Measurements from ENCODE around the gene PSEN2.

Gene PSEN2

GRCh38 chr1:226915672-226915995 lies 45.2 kb downstream of the PSEN2 start:
- TF ChIP-seq GABPA (IDR thresholded peaks at IDR 0.05; ENCODE audit: low read depth) = no peak
- TF ChIP-seq, protein P1, sequence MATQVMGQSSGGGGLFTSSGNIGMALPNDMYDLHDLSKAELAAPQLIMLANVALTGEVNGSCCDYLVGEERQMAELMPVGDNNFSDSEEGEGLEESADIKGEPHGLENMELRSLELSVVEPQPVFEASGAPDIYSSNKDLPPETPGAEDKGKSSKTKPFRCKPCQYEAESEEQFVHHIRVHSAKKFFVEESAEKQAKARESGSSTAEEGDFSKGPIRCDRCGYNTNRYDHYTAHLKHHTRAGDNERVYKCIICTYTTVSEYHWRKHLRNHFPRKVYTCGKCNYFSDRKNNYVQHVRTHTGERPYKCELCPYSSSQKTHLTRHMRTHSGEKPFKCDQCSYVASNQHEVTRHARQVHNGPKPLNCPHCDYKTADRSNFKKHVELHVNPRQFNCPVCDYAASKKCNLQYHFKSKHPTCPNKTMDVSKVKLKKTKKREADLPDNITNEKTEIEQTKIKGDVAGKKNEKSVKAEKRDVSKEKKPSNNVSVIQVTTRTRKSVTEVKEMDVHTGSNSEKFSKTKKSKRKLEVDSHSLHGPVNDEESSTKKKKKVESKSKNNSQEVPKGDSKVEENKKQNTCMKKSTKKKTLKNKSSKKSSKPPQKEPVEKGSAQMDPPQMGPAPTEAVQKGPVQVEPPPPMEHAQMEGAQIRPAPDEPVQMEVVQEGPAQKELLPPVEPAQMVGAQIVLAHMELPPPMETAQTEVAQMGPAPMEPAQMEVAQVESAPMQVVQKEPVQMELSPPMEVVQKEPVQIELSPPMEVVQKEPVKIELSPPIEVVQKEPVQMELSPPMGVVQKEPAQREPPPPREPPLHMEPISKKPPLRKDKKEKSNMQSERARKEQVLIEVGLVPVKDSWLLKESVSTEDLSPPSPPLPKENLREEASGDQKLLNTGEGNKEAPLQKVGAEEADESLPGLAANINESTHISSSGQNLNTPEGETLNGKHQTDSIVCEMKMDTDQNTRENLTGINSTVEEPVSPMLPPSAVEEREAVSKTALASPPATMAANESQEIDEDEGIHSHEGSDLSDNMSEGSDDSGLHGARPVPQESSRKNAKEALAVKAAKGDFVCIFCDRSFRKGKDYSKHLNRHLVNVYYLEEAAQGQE (IDR thresholded peaks at IDR 0.05; ENCODE audit: insufficient replicate concordance, low read depth) = no peak
- no peak overlapping the region for H3K27ac ChIP-seq (replicated peaks)
- H3K4me3 ChIP-seq (replicated peaks; ENCODE audit: insufficient read depth, low read length) = no peak overlapping the region
- DNase-seq (ENCODE audit: low read depth in 1 of 2, low spot score in 1 of 2) = no peak
- H3K27me3 ChIP-seq (ENCODE audit: insufficient read depth, poor library complexity, severe bottlenecking) = no peaks in the 10 kb centered on the region

DNA sequence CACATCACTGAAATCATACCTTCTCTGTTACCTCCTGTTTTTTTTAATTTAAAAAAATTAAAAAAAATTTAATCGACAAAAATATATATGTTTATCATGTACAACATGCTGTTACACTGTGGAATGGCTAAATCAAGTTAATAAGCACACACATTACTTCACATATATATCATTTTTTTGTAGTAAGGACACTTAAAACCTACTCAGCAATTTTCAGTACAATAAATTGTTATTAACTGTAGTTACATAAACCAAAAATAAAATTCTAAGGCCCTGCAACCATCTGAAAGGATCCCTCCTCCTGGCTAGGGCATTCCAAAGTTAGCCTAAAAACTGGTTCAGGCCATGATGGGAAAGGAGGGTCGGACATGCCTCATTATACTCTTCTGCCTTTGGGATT lies 46.1 kb downstream of the PSEN2 start:
- no peak overlapping the region for H3K27ac ChIP-seq (replicated peaks)
- H3K27me3 ChIP-seq (ENCODE audit: insufficient read depth, poor library complexity, severe bottlenecking) = no peaks in the 10 kb centered on the region
- no peak for TF ChIP-seq POLR2AphosphoS5 (IDR thresholded peaks at IDR 0.05; ENCODE audit: low read depth)
- TF ChIP-seq, protein P1 (IDR thresholded peaks at IDR 0.05; ENCODE audit: insufficient replicate concordance, low read depth) = no peak
- TF ChIP-seq, protein P2, sequence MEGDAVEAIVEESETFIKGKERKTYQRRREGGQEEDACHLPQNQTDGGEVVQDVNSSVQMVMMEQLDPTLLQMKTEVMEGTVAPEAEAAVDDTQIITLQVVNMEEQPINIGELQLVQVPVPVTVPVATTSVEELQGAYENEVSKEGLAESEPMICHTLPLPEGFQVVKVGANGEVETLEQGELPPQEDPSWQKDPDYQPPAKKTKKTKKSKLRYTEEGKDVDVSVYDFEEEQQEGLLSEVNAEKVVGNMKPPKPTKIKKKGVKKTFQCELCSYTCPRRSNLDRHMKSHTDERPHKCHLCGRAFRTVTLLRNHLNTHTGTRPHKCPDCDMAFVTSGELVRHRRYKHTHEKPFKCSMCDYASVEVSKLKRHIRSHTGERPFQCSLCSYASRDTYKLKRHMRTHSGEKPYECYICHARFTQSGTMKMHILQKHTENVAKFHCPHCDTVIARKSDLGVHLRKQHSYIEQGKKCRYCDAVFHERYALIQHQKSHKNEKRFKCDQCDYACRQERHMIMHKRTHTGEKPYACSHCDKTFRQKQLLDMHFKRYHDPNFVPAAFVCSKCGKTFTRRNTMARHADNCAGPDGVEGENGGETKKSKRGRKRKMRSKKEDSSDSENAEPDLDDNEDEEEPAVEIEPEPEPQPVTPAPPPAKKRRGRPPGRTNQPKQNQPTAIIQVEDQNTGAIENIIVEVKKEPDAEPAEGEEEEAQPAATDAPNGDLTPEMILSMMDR (IDR thresholded peaks at IDR 0.05; ENCODE audit: insufficient read depth, low read length) = no peak
- TF ChIP-seq GABPA (IDR thresholded peaks at IDR 0.05; ENCODE audit: low read depth) = no peak
- no peak for TF ChIP-seq SPI1 (IDR thresholded peaks at IDR 0.05; ENCODE audit: borderline replicate concordance, low read depth)
- no peak for DNase-seq (ENCODE audit: low read depth in 1 of 2, low spot score in 1 of 2)
- H3K4me3 ChIP-seq (replicated peaks; ENCODE audit: insufficient read depth, low read length) = no peak overlapping the region

DNA sequence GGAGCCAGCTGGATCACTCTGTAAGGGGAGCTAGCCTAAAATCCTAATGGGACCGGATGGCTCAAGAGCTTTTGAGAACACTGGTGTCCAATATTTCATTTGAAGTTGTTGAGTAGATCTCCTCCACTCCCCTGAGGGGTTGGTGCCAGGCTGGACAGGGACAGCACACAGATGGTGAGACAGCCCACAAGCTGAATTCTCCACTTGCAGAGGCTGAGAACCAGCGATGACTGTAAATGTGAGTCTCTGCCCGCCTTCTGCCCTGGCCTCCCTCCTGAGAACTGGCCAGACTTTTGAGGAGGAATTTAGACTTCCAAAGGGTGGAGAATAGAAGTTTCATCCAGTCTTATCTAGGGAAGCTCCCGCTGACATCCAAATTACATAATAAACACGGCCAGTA lies 49.2 kb downstream of the PSEN2 start:
- no peak overlapping the region for H3K27ac ChIP-seq (replicated peaks)
- no peaks in the 10 kb centered on the region for H3K27me3 ChIP-seq (ENCODE audit: insufficient read depth, poor library complexity, severe bottlenecking)
- TF ChIP-seq GABPA (IDR thresholded peaks at IDR 0.05; ENCODE audit: low read depth) (no peak), POLR2AphosphoS5 (IDR thresholded peaks at IDR 0.05; ENCODE audit: low read depth) (no peak), SPI1 (IDR thresholded peaks at IDR 0.05; ENCODE audit: borderline replicate concordance, low read depth) (no peak)
- TF ChIP-seq, protein P2 (IDR thresholded peaks at IDR 0.05; ENCODE audit: insufficient read depth, low read length) = no peak
- TF ChIP-seq, protein P1 (IDR thresholded peaks at IDR 0.05; ENCODE audit: insufficient replicate concordance, low read depth) = no peak
- no peak overlapping the region for H3K4me3 ChIP-seq (replicated peaks; ENCODE audit: insufficient read depth, low read length)
- no peak for DNase-seq (ENCODE audit: low read depth in 1 of 2, low spot score in 1 of 2)

DNA sequence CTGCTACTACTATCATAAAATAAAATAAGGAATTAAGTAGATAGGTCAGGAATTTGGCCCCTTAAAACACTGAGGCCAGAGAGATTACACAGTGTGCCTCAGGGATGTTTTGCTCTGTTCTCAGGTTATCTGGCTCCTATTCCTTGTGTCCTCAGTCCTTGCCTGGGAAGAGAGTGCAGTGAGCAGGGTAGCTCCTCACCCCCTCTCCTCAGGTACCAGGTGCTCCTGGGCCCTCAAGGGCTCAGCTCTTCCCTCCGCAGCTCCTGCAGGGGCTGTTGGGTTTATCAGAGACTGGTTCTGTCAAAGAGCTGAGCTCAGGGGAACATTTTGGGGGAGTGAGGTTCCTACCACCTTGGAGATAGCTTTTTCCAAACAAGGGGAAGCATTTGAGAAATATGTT lies 49.6 kb downstream of the PSEN2 start:
- H3K4me3 ChIP-seq (replicated peaks; ENCODE audit: insufficient read depth, low read length) = no peak overlapping the region
- DNase-seq (ENCODE audit: low read depth in 1 of 2, low spot score in 1 of 2) = no peak
- no peak overlapping the region for H3K27ac ChIP-seq (replicated peaks)
- TF ChIP-seq POLR2AphosphoS5 (IDR thresholded peaks at IDR 0.05; ENCODE audit: low read depth) (no peak), SPI1 (IDR thresholded peaks at IDR 0.05; ENCODE audit: borderline replicate concordance, low read depth) (no peak), GABPA (IDR thresholded peaks at IDR 0.05; ENCODE audit: low read depth) (no peak)
- TF ChIP-seq, protein P1 (IDR thresholded peaks at IDR 0.05; ENCODE audit: insufficient replicate concordance, low read depth) = no peak
- TF ChIP-seq, protein P2 (IDR thresholded peaks at IDR 0.05; ENCODE audit: insufficient read depth, low read length) = no peak
- no peaks in the 10 kb centered on the region for H3K27me3 ChIP-seq (ENCODE audit: insufficient read depth, poor library complexity, severe bottlenecking)
